Hematopoietic multipotent progenitor cell treated with erythropoietin and hydrocortisone succinate and interleukin-3 and kit ligand, for 6 days (in vitro differentiated cells): ENCODE results near the gene KLHL2.
A peak's percentile ranks its signal among the peaks of the same experiment; 100 is the strongest.
"Not testable (repeated sequence)": the region's sequence is repeated elsewhere in the genome, so short reads cannot be mapped to it uniquely, and the experiment has no call there.

Experiments
- DNase-seq: peaks from one replicate; pipeline ENCODE4 v3.0.0-alpha.2; 2015

KLHL2 gene, protein sequence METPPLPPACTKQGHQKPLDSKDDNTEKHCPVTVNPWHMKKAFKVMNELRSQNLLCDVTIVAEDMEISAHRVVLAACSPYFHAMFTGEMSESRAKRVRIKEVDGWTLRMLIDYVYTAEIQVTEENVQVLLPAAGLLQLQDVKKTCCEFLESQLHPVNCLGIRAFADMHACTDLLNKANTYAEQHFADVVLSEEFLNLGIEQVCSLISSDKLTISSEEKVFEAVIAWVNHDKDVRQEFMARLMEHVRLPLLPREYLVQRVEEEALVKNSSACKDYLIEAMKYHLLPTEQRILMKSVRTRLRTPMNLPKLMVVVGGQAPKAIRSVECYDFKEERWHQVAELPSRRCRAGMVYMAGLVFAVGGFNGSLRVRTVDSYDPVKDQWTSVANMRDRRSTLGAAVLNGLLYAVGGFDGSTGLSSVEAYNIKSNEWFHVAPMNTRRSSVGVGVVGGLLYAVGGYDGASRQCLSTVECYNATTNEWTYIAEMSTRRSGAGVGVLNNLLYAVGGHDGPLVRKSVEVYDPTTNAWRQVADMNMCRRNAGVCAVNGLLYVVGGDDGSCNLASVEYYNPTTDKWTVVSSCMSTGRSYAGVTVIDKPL

DNA sequence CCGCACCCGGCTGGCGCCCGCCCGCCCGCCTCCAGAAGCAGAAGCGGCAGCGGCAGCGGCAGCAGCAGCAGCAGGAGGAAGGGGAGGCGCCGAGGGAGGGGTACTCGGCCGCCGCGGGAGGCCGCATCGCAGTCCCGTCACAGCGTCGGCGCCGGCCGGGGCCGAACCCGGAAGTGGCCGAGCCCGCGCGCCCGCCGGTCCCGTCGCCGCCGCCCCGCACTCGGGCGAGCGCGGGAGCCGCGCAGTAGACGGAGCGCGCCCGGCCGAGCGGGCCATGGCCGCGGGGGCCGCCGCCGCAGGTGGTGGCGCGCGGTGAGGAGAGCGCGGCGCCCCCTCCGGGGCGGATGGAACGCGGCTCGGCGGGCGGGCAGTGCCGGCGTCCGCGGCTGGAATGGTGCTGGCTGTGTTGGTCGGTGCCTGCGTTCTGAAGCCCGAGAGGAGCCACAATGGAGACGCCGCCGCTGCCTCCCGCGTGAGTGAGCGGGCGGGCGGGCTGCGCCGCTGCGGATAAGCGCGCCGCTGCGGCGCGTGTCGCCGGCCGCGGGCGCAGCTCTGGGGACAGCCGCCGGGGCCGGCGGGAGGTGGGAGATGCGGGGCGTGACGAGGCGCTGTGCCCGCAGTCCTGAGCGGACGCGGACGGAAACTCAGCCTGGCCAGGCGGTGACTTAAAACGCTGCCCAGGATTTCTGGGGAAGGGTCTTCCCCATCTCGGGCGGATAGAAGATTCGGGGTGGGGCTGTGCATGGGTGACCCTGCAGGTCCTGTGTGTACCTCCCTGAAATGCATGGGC lies at the start of gene KLHL2:
Gene KLHL2, plus strand, starts transcription at position 131 of the 790 bp plus-strand sequence. Its CDS starts 316 bp downstream, at position 447.
- DNase-seq: peak; percentile 86

GRCh38 chr4:165158762-165159161 lies 48.6 kb upstream of the KLHL2 start:
- no peak for DNase-seq

- DNase-seq: no peak
These were observed 43.1 kb upstream of the KLHL2 start for GRCh38 chr4:165164257-165164656.

DNA sequence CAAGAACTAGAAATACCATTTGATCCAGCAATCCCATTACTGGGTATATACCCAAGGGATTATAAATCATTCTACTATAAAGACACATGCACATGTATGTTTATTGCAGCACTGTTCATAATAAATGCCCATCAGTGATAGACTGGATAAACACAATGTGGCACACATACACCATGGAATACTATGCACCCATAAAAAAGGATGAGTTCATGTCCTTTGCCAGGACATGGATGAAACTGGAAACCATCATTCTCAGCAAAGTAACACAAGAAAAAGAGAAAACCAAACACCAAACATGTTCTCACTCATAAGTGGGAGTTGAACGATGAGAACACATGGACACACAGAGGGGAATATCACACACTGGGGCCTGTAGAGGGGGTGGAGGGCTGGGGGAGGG lies 40.5 kb upstream of the KLHL2 start:
- DNase-seq: not testable (repeated sequence)

GRCh38 chr4:165167650-165168049 lies 39.7 kb upstream of the KLHL2 start:
- DNase-seq: no peak

DNA sequence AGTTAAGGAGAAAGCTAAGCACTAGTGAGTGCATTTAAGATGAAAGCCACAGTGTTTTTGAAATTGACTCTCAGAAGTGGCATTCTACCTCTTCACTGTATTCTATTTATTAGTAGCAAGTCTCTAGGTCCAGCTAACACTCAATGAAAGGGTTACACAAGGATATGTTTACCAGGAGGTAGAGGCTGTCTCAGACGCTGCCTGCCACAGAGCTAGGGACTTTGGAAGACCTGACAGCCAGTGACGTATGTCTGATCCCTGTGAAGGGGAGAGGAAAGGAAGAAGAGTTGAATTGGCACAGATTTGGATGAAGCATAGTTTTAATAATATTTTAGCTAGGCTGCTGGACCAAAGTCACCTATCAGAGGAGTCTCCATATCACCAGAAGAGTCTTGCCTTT lies 36.5 kb upstream of the KLHL2 start:
- DNase-seq: no peak

DNA sequence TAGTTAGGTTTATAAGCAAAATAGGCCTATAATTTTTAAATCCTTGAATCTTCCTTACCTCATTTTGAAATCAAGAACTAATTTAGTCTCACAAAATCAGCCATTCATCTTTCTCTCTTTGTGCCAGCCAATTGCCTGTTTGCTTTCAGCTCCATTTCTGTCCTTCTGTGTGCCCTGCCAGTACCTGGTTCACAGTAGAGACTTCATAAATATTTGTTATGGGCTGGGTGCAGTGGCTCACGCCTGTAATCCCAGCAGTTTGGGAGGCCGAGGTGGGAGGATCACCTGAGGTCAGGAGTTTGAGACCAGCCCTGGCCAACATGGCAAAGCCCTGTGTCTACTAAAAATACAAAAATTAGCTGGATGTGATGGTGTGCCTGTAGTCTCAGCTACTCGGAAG lies 31.9 kb upstream of the KLHL2 start:
- DNase-seq: not testable (repeated sequence)

GRCh38 chr4:165175879-165176278 lies 31.5 kb upstream of the KLHL2 start:
- DNase-seq: no peak

DNA sequence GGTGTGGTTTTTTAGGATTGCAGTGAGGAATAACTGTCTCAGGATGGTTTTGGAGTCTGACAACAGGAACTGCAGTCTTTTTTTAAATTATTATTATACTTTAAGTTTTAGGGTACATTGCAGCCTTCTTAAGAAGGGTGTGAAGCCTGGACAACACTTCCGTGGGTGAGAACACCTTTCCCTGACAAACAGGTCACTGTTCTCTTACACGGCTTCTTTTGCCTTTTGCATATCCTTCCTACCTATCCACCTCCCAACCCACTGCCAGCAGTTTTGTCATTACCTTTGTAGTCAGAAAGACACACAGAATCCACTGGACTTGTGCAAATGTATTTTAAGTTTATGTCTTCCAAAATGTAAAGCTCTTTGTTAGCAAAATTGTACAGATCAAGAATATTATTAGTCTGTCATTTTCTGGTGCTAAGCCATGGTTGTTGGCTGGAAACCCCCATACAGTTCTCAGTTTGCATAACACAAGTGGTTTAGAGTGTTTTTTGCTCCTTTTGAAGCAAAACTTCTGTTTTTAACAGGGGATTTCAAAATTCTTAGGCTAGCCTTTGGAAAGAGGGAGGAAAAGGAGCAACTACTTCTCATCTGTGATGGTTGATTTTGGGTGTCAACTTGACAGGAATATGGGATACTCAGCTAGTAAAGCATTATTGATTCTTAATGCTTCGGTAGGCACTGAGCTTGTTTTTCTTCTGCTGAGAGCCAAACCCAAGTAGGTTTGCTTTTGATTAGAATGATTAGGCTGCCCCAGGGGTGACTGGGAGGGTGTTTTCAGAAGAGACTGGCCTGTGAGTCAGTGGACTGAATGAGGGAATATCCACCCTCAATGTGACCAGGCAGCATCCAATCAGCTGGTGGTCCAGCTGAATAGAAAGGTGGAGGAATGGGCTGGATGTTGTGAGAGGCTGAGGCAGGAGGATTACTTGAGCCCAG lies 29.4 kb upstream of the KLHL2 start:
- no peak for DNase-seq

DNA sequence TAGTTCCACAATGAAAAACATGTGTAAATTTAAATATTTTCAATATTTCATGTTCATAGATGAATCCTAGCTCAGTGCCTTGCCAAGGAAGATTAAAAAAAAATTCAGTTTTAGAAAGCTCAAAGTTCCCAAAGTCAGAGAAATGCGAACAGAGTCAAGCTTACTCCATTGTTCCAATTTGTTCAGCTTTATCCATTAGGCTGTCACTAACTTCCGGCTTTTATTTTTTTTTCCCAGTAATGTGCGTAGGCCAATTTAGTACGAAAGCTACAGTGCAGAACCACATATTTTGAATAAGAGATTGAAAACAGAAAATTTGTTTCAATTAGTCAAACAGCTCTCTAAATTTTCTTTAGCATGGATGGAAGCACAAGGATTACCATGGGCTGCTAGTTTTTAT lies 23.1 kb upstream of the KLHL2 start:
- DNase-seq: no peak

GRCh38 chr4:165184998-165185397 lies 22.4 kb upstream of the KLHL2 start:
- not testable (repeated sequence) for DNase-seq

DNA sequence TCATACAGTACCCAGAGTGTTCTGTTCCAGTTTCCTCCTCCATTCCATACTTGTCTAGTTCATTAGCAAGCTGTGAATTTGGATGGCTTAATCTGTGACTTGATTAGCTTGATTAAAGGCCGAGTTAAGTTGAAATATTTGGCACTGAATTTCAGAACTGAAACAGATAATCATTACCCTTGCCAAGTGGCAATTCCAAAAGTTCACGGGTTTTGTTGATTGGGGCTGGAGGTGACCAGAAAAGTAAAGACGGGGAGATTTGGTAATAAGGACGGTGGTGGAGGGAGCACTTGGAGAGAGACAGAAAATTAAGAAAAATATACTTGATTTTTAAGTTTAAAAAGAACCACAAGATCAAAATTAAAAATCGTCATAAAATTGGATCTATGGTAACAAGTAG lies 21.9 kb upstream of the KLHL2 start:
- DNase-seq: no peak

- no peak for DNase-seq
These were observed 16.6 kb upstream of the KLHL2 start for GRCh38 chr4:165190591-165191347.

GRCh38 chr4:165191348-165191656 lies 16.1 kb upstream of the KLHL2 start:
- DNase-seq: peak; percentile 20

DNA sequence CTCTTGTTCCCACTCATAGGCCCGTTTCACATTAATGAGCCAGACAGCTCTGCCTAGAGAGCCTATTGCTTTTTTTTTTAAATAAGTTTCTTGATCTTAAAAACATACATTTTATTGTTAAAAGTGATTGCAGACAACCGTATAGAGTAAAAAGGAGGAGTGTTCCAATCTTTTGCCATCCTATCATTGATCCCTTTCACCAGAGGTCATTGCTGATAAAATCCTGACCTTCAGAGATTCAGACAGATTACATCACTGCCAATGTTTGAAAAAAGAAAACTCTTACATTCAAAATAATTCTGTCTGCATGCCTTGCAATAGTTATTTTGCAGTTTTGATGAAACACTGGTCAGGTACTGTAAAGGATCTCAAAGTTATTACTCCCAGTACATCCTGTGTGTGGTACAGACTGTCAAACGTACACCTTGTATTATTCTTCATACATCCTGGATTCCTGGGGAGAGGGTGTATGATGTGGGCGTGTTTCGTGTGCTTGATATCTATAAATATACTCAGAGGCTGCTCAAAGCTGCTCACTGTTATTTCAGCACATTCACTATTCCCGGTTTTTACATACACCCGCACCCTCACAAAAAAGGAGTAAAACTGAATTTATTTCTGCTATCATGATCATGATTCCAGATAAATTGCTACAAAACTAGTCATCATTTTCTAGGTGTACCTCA lies 15.4 kb upstream of the KLHL2 start:
- DNase-seq: no peak

GRCh38 chr4:165192500-165192898 lies 14.9 kb upstream of the KLHL2 start:
- DNase-seq: no peak

DNA sequence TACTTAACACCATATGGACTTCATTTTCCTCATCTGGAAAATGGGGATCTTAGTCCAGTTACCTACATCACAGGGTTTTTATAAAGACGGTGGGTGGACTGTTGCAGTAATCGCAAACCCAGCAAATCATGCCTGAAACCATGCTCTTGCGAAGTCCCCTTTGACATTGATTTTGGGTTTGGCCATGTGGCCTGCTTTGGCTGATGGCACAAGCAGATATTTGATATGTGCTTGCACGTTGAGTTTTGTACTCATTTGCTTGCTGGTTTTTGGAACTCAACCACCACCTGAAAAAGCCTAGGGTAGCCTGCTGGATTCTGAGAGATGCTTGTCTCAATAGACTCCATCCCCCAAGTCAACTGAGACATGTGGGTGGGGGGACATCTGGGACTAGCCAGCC lies 14.4 kb upstream of the KLHL2 start:
- no peak for DNase-seq

GRCh38 chr4:165194368-165194767 lies 13.0 kb upstream of the KLHL2 start:
- DNase-seq: no peak

GRCh38 chr4:165198329-165198728 lies 9.0 kb upstream of the KLHL2 start:
- no peak for DNase-seq

DNA sequence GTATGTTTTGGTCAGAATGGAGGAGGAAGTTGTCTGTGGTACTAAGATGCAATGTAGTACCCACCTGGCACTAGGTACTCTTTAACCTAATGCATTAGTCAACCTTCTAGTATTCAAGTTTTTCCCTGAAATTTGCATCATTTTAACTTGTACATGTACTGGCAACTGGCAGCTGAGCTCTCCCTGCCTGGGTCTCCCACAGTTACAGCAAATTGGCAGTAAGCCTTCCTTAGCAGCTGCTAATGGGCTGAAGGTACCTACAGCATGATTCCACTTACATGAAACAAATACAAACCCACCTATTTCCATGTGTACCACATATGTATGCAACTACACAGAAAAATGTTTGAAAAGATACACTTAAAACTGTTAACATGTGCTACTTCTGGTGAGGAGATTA lies 8.1 kb upstream of the KLHL2 start:
- no peak for DNase-seq

GRCh38 chr4:165199722-165200121 lies 7.6 kb upstream of the KLHL2 start:
- DNase-seq: no peak
